NCI-H460 (cell line): Measurements from ENCODE around the gene UBALD2. TPM values are rescaled to one million over a fixed set of nuclear protein-coding genes. Genes with fewer than 3 reads are reported as not detected.
"Not testable (repeated sequence)": the region's sequence is repeated elsewhere in the genome, so short reads cannot be mapped to it uniquely, and the experiment has no call there.

Experiments used
- DNase-seq: peaks from one replicate; pipeline ENCODE4 v3.0.0-alpha.2; 2016; ENCODE audit warnings: low read depth; ENCODE audit errors: extremely low read depth
- total RNA-seq: library from RNA; depleted of rRNA; stranded (reverse); fragments of >200 nt; shearing (Covaris generic); gene quantifications from 2 replicates; pipeline ENCODE4 v1.2.3, GENCODE V29; 2014

UBALD2 gene
- total RNA-seq, 1 experiment from 2014 or later: 12.2 TPM

GRCh38 chr17:76262732-76263344 lies 2.3 kb upstream of the UBALD2 start:
- no peak for DNase-seq

GRCh38 chr17:76263896-76264295 lies 1.3 kb upstream of the UBALD2 start:
- DNase-seq: no peak

- no peak for DNase-seq
These were observed 758 bp upstream of the UBALD2 start for GRCh38 chr17:76264425-76264754.

- peak; percentile 29 for DNase-seq
These were observed 586 bp downstream of the UBALD2 start for GRCh38 chr17:76265624-76266243.

- no peak for DNase-seq
These were observed 1.2 kb downstream of the UBALD2 start for GRCh38 chr17:76266244-76266938.

GRCh38 chr17:76267051-76267576 lies 2.0 kb downstream of the UBALD2 start:
- no peak for DNase-seq

- not testable (repeated sequence) for DNase-seq
These were observed 2.4 kb downstream of the UBALD2 start for GRCh38 chr17:76267581-76268001.

GRCh38 chr17:76268015-76268749 lies 3.0 kb downstream of the UBALD2 start:
- no peak for DNase-seq

GRCh38 chr17:76268991-76269981 lies 4.1 kb downstream of the UBALD2 start:
- DNase-seq: no peak

- DNase-seq: no peak
These were observed 5.0 kb downstream of the UBALD2 start for GRCh38 chr17:76270127-76270592.

- DNase-seq: no peak
These were observed 5.9 kb downstream of the UBALD2 start for GRCh38 chr17:76270770-76271668.

GRCh38 chr17:76271669-76272540 lies 6.8 kb downstream of the UBALD2 start:
- DNase-seq: no peak

- DNase-seq: no peak
These were observed 7.6 kb downstream of the UBALD2 start for GRCh38 chr17:76272541-76273444.

GRCh38 chr17:76273445-76274111 lies 8.4 kb downstream of the UBALD2 start:
- no peak for DNase-seq

- no peak for DNase-seq
These were observed 9.2 kb downstream of the UBALD2 start for GRCh38 chr17:76274112-76274956.
